Measurements from ENCODE around the gene TNFSF10. TPM values are rescaled to one million over a fixed set of nuclear protein-coding genes. Genes with fewer than 3 reads are reported as not detected.

Gene TNFSF10
- total RNA-seq, 1 donor from 2014 or later: not detected

DNA sequence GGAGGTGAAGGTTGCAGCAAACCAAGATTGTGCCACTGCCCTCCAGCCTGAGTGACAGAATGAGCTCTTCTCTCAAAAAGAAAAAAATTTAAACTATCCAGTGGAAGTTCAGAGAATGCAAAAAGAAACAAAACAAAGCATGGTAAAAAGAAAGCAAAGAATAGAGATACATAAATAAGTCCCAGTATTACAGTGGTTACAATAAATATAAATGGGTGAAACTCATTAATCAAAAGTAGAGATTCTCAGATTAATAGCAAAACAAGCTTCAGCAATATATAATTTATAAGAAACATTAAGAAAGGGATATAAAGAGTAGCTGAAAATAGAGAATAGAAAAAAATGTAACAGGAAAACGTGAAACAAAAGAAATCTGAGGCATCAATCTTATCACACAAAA, 51.3 kb downstream of the TNFSF10 start:
- Mint-ChIP-seq H3K9me3 (ENCODE audit: low read depth) (peaks cover 6% of the 10 kb centered on the region), H3K4me1 (ENCODE audit: low read depth) (peaks cover 15% of the 10 kb centered on the region), H3K27ac (ENCODE audit: unreplicated experiment) (no peak overlapping the region), H3K27me3 (ENCODE audit: low read depth) (no peaks in the 10 kb centered on the region), H3K36me3 (ENCODE audit: low read depth) (peaks cover 2% of the 10 kb centered on the region), H3K4me3 (ENCODE audit: unreplicated experiment) (no peak overlapping the region)
- DNase-seq (ENCODE audit: low spot score): no peak
- TF ChIP-seq CTCF (IDR thresholded peaks at IDR 0.05): no peak

- DNase-seq (ENCODE audit: low spot score): no peak
- TF ChIP-seq CTCF (IDR thresholded peaks at IDR 0.05): no peak
- Mint-ChIP-seq H3K36me3 (ENCODE audit: low read depth) (peaks cover 2% of the 10 kb centered on the region), H3K9me3 (ENCODE audit: low read depth) (peaks cover 6% of the 10 kb centered on the region), H3K4me3 (ENCODE audit: unreplicated experiment) (no peak overlapping the region), H3K27me3 (ENCODE audit: low read depth) (no peaks in the 10 kb centered on the region), H3K27ac (ENCODE audit: unreplicated experiment) (no peak overlapping the region), H3K4me1 (ENCODE audit: low read depth) (peaks cover 17% of the 10 kb centered on the region)
These were observed 52.6 kb downstream of the TNFSF10 start for GRCh38 chr3:172470588-172470987.

- Mint-ChIP-seq H3K27ac (ENCODE audit: unreplicated experiment) (no peak overlapping the region), H3K27me3 (ENCODE audit: low read depth) (no peaks in the 10 kb centered on the region), H3K4me1 (ENCODE audit: low read depth) (peaks cover 17% of the 10 kb centered on the region), H3K9me3 (ENCODE audit: low read depth) (peaks cover 6% of the 10 kb centered on the region), H3K36me3 (ENCODE audit: low read depth) (peaks cover 2% of the 10 kb centered on the region), H3K4me3 (ENCODE audit: unreplicated experiment) (no peak overlapping the region)
- no peak for TF ChIP-seq CTCF (IDR thresholded peaks at IDR 0.05)
- no peak for DNase-seq (ENCODE audit: low spot score)
These were observed 55.9 kb downstream of the TNFSF10 start for GRCh38 chr3:172467170-172467824.

DNA sequence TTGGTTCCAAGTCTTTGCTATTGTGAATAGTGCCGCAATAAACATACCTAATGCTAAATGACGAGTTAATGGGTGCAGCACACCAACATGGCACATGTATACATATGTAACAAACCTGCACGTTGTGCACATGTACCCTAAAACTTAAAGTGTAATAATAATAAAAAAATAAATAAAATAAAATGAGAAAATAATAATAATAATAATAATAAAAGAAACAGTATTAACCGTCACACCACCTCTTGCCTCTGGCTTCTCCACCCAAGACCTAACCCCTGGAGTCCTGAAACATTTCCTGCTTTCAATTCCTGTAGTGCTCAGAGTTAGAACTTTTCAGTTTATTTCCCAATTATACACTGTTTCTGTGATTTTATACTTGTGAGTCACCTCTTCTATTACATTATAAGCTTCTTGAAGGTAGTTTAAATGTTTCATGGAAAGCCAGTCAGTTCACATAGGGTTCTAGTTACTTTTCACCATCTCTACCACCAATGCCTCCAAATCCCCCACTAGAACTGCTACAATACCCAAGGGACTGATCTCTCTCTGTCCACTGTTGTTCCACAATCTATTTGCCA, 56.6 kb downstream of the TNFSF10 start:
- H3K27ac Mint-ChIP-seq (ENCODE audit: unreplicated experiment): no peak overlapping the region
- H3K4me1 Mint-ChIP-seq (ENCODE audit: low read depth): peaks cover 17% of the 10 kb centered on the region
- H3K36me3 Mint-ChIP-seq (ENCODE audit: low read depth): no peaks in the 10 kb centered on the region
- H3K4me3 Mint-ChIP-seq (ENCODE audit: unreplicated experiment): no peak overlapping the region
- H3K27me3 Mint-ChIP-seq (ENCODE audit: low read depth): no peaks in the 10 kb centered on the region
- no peak for DNase-seq (ENCODE audit: low spot score)
- peaks cover under 1% of the 10 kb centered on the region for H3K9me3 Mint-ChIP-seq (ENCODE audit: low read depth)
- no peak for TF ChIP-seq CTCF (IDR thresholded peaks at IDR 0.05)

GRCh38 chr3:172465281-172465680, 57.9 kb downstream of the TNFSF10 start:
- Mint-ChIP-seq H3K4me1 (ENCODE audit: low read depth) (peaks cover 11% of the 10 kb centered on the region), H3K4me3 (ENCODE audit: unreplicated experiment) (no peak overlapping the region), H3K36me3 (ENCODE audit: low read depth) (no peaks in the 10 kb centered on the region), H3K27me3 (ENCODE audit: low read depth) (no peaks in the 10 kb centered on the region), H3K9me3 (ENCODE audit: low read depth) (no peaks in the 10 kb centered on the region), H3K27ac (ENCODE audit: unreplicated experiment) (no peak overlapping the region)
- TF ChIP-seq CTCF (IDR thresholded peaks at IDR 0.05): no peak
- no peak for DNase-seq (ENCODE audit: low spot score)
